GM21619 (cell line): ENCODE results near the gene CACNA1E.
"Not testable (repeated sequence)": the region's sequence is repeated elsewhere in the genome, so short reads cannot be mapped to it uniquely, and the experiment has no call there.

Experiments
- ATAC-seq: cut with Tn5 transposase; IDR thresholded peaks from one replicate; pipeline ENCODE4 v1.9.1; 2021; ENCODE audit not compliant: unreplicated experiment

The CACNA1E gene

DNA sequence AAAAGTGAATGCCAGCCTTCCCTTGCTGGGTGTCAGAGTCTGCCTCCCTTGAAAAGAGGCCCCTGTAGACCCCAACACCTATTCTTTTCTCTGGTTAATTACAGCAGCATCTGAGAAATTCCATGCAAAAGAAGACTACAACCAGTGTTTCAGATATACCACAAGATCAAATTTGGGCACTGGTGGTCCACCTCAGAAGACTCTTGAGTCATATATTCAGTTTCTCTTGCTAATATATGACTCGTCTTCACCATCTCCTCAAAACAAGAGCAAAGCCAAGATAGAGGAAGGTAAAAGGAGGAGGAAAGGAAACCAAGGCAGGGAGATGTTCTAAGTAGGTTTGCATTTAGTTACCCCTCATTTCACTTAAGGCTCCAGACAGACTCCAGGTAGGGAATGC is 318.3 kb downstream of the CACNA1E start:
- ATAC-seq, result no peak

DNA sequence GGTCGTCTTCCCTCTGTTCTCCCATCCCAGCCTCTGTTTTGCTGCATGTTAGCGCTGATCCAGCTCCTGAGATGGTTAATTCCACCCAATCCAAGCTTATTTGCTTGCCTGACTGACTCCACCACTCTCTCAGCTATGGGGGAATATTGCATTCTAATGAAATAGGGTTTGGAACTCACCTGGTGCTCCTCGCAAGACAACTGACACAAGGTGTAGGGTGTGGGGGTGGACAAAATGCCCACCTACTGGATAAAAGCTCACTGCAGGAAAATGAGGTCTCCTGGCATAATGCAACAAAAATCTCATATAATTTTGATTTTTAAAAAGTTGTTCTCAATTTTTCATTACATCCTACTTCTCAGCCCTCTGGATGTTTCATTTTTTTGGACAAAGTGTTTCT is 319.1 kb downstream of the CACNA1E start:
- ATAC-seq, result no peak

DNA sequence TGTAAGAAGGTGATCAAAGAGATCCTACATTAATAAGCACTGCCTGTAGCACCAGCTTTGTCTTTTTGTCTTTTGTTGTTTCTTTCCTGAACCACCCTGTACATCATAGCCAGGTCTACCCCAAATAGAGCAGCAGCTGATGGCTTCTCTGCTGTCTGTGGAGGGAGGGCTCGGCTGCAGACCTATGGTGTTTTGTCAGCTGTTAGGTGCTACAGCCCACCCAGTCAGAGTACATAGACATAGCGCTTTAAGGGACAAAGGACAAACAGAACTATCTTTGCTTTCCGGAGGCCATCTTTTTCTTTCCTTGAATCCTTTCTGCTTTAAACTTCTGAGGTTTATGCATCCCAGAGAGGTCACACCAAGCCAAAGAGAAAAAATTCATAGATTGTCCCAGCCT is 320.1 kb downstream of the CACNA1E start:
- no peak for ATAC-seq

DNA sequence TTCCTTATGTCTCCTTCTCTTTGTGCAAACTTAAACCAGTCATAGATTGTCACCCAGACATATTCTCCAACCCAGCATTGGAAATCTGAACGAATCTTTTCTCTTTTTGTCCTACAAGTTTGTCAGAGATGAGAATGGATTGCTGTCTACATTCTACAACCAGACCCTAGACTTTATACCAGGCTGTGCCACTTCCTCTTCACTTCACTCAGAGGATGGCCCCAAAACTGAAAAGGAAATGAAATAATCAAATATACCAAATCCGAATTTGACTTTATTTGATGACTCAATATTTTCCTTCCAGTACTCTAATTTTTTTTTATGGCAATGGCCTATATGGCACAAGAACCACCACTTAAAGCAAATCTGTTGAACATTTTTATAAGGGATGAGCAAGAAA is 321.7 kb downstream of the CACNA1E start:
- no peak for ATAC-seq

DNA sequence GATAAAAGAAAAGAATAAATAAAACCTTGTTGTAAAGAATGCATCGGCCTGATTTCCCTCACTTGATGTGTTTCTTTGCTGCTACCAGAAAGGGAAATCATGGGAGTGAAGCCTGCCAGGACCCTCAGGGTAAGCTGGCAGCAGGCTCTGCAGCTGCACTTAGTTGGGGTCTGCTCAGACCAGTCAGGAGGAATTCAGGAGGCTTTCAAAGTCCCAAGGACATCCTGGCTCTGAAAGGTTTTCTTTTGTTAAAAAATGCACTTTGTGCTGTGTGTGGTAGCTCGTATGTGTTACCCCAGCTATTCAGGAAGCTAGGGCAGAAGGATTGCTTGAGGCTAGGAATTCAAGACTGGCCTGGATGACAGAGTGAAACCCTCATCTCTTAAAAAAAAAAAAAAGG is 323.4 kb downstream of the CACNA1E start:
- ATAC-seq, result no peak

DNA sequence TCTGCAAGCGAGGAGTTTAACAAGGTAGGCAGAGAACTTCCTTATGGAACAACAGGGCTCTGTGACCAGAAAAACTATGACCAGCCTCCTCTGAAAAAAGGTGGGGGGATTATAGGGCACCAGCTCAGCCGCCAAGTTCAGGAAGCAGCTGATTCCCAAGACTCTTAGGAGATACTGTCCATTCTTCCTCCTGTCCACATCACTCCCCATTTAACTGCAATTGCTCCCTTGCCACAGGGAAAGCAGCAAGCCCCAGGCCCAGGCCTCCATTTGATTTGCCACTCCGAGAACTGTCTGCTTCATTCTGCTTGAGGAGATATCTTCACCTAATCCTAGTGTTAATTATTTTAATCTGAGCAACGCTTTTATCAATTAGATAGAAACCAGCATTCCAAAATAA is 323.9 kb downstream of the CACNA1E start:
- ATAC-seq, result no peak

DNA sequence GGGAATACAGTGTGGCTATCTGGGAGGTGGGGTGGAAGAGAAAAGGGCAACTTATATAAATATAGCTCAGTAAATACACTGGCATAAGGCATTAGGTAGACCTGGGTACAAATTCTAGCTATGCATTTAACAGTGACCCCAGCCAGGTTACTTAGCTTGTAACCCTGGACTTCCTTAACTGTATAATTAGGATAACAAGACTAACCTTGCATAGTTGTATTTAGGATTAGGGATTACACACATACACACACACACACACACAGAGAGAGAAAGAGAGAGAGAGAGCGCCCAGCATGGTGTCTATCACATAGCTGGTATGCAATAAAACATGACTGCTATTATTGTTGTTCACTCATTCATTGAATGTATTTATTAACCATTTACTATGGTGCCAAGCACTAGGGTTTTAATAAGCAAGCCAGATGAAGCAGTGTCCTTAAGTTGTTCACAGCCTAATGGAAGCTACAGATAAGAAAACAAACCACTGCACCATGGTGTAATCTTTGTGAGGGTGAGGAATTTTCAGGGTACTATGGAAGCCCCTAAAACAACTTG is 326.8 kb downstream of the CACNA1E start:
- ATAC-seq, result no peak

DNA sequence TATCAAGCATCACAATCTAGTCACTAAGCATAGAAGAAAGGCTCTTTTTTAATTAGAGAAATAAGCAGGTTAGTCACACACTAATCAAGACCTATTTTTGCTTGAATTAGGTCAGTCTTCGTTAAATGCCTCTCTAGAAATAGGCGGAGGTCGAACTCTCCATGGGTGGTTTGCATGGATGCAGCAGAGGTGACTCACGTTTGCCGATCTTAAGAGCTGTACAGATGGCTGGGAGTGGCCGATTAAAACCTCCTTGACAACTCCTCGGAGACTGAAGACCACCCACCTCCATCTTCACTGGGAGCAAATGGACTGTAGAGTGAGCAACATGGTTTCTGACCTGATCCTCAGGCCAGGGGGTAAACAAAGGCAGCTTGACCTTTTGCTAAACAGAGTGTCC is 328.9 kb downstream of the CACNA1E start:
- ATAC-seq, result no peak

DNA sequence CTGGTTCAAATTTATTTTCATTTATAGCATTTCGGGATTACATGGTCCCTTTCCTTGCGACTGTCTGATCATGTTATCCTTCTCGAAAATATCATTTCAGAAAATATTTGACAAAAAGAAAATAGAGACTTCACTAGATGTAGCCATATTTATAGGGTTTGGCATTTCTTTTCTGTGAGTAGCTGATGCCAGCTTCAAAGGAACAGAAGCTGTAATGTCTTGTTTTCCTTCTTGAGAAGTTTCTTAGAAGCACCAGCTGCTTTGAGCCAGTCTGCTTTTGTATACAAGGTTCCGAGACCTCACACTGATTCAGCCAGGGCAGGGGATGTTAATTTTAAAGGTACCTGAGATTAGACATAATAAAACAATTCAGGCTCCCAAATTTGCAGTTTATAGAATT is 329.9 kb downstream of the CACNA1E start:
- no peak for ATAC-seq

DNA sequence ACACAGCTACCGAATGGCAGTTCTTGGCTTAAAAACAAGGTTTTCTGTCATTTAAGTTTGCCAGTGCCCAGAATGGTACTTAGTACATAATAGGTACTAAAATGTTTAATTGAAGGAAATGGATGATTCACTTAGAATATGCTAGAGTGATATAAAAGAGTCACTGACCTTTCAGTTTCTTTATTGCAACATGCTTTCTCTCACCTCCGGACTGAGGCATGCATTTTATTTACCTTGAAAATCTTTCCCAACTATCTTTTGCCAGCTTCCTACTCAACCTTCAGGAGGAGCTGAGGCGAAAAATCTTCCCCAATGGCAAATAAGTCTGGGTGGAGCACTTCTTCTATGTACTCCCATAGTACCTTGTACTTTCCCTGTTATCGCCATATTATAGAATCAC is 333.3 kb downstream of the CACNA1E start:
- no peak for ATAC-seq

DNA sequence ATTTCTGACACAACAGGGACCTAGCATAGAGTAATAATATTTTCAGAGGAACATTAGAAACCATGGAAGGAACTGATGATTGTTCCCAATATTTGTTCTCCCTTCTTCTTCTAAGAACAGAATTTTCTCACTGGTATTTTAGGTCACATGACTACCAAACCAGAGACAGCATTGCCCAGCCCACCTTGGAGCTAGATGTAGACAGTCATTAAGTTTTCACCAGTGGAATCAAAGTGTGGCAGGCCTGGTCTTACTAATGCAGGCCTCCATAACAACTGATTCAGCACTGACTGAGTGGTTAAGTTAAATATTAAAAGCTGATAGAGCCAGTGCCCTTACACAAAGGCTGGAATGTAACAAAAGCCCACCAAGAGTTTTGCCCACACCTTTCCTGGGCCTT is 333.8 kb downstream of the CACNA1E start:
- ATAC-seq, result no peak

DNA sequence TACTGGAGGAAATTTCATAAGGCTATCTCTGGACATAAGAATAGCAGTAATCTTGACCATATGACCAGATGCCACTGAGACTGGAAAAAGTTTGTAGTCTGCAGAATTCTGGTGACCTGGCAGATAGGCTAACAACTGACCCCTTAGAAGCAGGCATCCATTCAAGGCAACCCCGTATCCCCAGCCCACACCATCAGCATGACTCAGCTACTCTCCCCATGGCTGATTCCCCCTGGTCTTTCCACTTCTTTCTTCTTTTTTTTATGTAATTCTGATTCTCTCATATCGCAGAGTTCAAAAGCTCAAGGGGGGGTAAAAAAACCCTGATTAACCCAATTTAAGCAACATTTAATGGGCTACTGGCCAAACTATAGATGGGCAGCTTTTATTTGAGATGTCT is 335.1 kb downstream of the CACNA1E start:
- ATAC-seq, result no peak

DNA sequence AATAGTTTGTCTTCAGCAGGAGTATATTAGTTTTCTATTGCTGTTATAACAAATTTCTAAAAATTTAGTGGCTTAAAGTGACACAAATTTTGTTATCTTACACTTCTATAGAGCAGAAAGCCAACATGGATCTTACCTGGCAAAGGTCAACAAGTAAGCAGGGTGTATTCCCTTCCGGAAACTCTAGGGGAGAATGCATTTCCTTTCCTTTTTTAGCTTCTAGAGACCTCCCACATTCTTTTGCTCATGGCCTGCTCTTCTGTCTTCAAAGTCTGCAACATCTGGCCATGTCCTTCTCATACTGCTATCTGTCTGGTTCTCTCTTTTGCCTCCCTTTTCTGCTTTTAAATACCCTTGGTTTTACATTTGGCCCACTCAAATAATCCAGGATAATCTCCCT is 335.6 kb downstream of the CACNA1E start:
- no peak for ATAC-seq

DNA sequence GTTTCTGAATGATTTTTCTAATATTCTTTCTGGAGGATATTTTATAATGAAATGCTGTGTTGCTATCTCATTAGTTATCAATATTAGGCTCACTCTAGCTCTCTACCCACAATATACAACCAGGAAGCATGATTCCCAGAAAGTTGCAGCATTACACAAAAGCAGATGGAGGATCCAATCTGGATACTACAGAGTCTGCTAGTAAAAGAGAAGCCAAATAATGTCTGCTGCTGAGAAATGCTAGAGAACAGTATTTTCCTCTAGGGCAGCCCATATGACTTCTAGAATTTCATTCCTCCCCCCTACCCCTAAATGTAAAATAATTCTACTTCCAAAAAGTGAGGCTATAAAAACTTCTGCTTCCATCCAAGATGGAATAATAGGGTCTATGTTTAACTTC is 338.4 kb downstream of the CACNA1E start:
- ATAC-seq, result no peak

DNA sequence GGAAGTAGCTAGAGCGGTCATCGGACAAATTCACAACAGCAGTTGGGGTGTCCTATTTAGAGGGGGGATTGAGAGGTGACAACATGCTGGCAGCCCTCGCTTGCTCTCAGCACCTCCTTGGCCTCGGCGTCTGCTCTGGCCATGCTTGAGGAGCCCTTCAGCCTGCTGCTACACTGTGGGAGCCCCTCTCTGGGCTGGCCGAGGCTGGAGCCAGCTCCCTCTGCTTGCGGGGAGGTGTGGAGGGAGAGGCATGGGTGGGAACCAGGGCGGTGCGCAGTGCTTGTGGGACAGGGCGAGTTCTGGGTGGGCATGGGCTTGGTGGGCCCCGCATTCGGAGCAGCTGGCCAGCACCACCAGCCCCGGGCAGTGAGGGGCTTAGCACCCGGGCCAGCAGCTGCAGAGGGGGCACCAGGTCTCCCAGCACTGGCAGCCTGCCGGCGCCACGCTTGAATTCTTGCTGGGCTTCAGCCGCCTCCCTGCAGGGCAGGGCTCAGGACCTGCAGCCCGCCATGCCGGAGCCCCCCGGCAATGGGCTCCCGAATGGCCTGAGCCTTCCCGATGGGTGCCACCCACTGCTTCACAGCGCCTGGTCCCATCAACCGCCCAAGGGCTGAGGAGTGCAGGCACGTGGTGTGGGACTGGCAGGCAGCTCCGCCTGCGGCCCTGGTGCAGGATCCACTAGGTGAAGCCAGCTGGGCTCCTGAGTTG is 349.0 kb downstream of the CACNA1E start:
- ATAC-seq, result not testable (repeated sequence)

DNA sequence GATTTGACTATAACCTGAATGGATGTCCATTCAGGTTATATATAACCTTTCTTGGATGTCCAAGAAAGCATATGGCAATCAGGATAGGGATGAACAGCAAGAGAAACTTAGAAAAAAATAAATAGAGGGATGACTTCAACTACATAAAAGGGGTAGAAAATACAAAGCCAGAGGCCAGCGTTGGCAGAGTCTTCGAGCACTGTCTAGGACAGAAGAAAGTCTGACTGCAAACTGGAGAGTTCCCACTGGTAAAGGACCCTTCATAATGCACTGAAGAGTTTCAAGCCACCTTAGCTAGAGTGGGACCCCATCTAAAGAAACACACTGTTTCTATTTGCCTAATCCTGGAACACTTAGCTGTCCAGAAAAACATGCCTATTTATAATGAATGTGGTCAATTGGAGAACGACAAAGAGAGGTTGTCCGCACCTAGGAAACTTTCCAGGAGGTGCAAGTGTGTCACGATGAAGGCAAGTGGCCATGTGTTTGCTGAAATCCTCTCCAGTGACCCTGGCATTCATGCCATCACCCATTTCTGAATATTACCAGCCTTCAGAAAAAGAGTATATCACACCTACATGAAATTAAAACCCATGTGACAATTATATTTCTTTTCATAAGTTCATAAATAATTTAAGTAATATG is 362.8 kb downstream of the CACNA1E start:
- ATAC-seq, result no peak

DNA sequence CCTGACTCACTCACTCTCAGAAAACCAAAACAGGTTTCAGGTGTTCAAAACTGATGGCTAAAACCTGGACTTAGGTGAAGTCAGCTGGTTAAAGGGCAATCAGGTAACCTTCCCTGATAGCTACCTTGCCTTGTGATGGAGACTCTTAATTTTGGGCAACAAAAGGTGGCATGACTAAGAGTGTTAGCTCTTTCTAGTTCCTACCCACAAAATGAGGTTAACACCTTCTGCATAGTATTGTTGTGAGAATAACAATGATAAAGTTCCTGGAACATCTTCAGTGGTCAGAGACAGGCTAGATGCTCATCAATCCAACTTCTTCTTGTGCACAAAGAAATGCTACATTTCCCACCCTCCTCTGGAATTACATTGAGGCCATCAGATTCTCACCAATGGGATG is 363.4 kb downstream of the CACNA1E start:
- no peak for ATAC-seq

DNA sequence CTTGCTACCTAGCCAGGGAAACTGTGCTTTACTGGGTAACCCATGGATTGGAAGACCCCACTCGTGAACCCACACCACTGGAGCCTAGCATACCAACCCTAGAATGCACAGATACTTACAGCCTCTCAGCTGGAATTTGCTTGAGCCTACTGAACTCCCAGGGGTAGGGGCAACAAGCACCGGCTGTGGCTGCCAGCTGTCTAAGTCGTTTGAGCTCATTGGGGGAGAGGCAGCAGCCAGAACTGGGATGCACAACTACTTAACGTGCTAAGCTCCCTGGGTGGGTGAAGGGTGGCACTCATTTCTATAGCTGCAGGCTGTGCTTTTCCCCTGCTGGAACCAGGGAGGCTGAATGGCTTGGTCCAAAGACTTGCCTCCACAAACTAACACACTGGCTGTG is 365.8 kb downstream of the CACNA1E start:
- ATAC-seq, result no peak

DNA sequence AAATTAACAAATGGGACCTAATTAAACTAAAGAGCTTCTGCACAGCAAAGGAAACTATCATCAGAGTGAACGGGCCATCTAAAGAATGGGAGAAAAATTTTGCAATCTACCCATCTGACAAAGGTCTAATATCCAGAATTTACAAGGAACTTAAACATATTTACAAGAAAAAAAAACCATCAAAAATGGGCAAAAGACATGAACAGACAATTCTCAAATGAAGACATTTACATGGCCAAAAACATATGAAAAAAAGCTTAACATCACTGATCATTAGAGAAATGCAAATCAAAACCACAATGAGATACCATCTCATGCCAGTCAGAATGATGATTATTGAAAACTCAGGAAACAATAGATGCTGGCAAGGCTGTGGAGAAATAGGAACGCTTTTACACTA is 370.9 kb downstream of the CACNA1E start:
- not testable (repeated sequence) for ATAC-seq

DNA sequence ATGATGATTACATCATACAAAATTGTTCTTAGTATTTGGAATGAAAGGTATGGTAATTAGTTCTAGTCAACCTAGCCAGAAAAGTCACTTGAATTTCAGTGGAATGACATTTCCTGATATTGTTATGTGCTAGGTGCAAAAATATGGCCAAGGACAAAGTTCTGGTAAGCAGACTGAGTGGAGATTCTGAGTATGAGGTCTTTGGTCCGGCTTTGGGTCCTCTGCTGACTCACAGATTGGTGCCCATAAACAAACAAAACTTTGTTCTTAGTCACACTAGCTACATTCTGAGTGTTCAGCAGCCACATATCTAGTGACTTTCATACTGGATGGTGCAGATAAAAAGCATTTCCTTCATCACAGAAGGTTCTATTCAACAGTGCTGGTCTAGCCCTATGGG is 372.1 kb downstream of the CACNA1E start:
- no peak for ATAC-seq
